PC-3 (cell line): ENCODE data around the gene CD4. TPM values are rescaled to one million over a fixed set of nuclear protein-coding genes. Genes with fewer than 3 reads are reported as not detected.

ENCODE experiments used
- ATAC-seq: fragments of 200-7000 bp; cut with Tn5 transposase; 2 replicates; pipeline ENCODE4 v1.9.1; 2020; ENCODE audit warnings: mild to moderate bottlenecking, moderate library complexity
- BruUV-seq: library from RNA; stranded (reverse); fragments of 400-500 nt; replicated peaks from 2 replicates; lab custom pipeline; 2021; lab: Mats Ljungman, UMichigan
- CTCF ChIA-PET: fragments of 300-600 bp; sonication (Branson Sonifier 250); formaldehyde crosslinking; loops from one replicate; lab custom pipeline; 2022; ENCODE audit warnings: antibody characterized with exemption; lab: Charles Lee
- POLR2A ChIA-PET: fragments of 300-600 bp; sonication (Branson Sonifier 250); formaldehyde crosslinking; loops from one replicate; lab custom pipeline; 2022; ENCODE audit warnings: antibody characterized with exemption; ENCODE audit not compliant: unreplicated experiment; lab: Charles Lee
- DNase-seq: peaks from one replicate; pipeline ENCODE4 v3.0.0-alpha.2; 2015
- H2AFZ ChIP-seq: fragments of 300-600 bp; sonication (generic); 2 replicates; pipeline ENCODE4 v1.6.0; 2016; ENCODE audit warnings: antibody characterized with exemption, low read length
- H3F3A ChIP-seq: fragments of 300-600 bp; sonication (generic); one replicate; pipeline ENCODE4 v1.6.0; 2017; ENCODE audit warnings: antibody characterized with exemption, low read length, control low read depth, mild to moderate bottlenecking; ENCODE audit not compliant: unreplicated experiment
- H3K27ac ChIP-seq: fragments of 300-600 bp; sonication (generic); 2 replicates; pipeline ENCODE4 v1.5.1; 2016; ENCODE audit warnings: mild to moderate bottlenecking, low read length
- H3K27me3 ChIP-seq: fragments of 300-600 bp; sonication (generic); 2 replicates; pipeline ENCODE4 v1.6.1; 2016; ENCODE audit warnings: low read length, mixed read lengths
- H3K36me3 ChIP-seq: fragments of 300-600 bp; sonication (generic); 2 replicates; pipeline ENCODE4 v1.6.1; 2016; ENCODE audit warnings: low read depth, mixed run types, low read length, mixed read lengths
- H3K4me1 ChIP-seq: fragments of 300-600 bp; sonication (generic); 2 replicates; pipeline ENCODE4 v1.5.1; 2016; ENCODE audit warnings: low read length; ENCODE audit not compliant: insufficient read depth
- H3K4me2 ChIP-seq: fragments of 300-600 bp; sonication (generic); 2 replicates; pipeline ENCODE4 v1.6.0; 2016; ENCODE audit warnings: low read length
- H3K4me3 ChIP-seq: fragments of 300-600 bp; sonication (generic); 2 replicates; pipeline ENCODE4 v1.5.1; 2016; ENCODE audit warnings: mild to moderate bottlenecking, low read length, mixed read lengths
- H3K79me2 ChIP-seq: fragments of 300-600 bp; sonication (generic); 2 replicates; pipeline ENCODE4 v1.6.1; 2017; ENCODE audit warnings: low read length, mixed read lengths
- H3K9ac ChIP-seq: fragments of 300-600 bp; sonication (generic); 2 replicates; pipeline ENCODE4 v1.6.0; 2016; ENCODE audit warnings: mild to moderate bottlenecking, low read length
- H3K9me2 ChIP-seq: fragments of 300-600 bp; sonication (generic); replicated peaks from 2 replicates; pipeline ENCODE4 v1.6.1; 2016; ENCODE audit warnings: mixed run types, low read length, mixed read lengths
- H3K9me3 ChIP-seq: fragments of 300-600 bp; sonication (generic); 2 replicates; pipeline ENCODE4 v1.6.1; 2016; ENCODE audit warnings: low read length, mixed read lengths
- H4K20me1 ChIP-seq: fragments of 300-600 bp; sonication (generic); 2 replicates; pipeline ENCODE4 v1.6.1; 2016; ENCODE audit warnings: low read length, mixed read lengths
- CTCF ChIP-seq: fragments of 300-600 bp; sonication (generic); conservative IDR thresholded peaks from 2 replicates; pipeline ENCODE4 v1.5.1; 2017; ENCODE audit warnings: antibody characterized with exemption, low read depth, mild to moderate bottlenecking, low read length
- EZH2 ChIP-seq: fragments of 300-600 bp; sonication (generic); IDR thresholded peaks from one replicate; pipeline ENCODE4 v1.6.1; 2017; ENCODE audit warnings: antibody characterized with exemption, mild to moderate bottlenecking, low read length; ENCODE audit not compliant: unreplicated experiment
- EZH2phosphoT487 ChIP-seq: fragments of 300-600 bp; sonication (generic); IDR thresholded peaks from 2 replicates; pipeline ENCODE4 v1.6.1; 2018; ENCODE audit warnings: mild to moderate bottlenecking, antibody characterized with exemption, low read length, borderline replicate concordance
- intact Hi-C: fragments of 100-400 bp; cut with micrococcal nuclease; formaldehyde crosslinking; loops from 2 replicates; pipeline ENCODE4 v1.9.0; 2023
- total RNA-seq: library from RNA; depleted of rRNA; stranded (reverse); fragments of >200 nt; gene quantifications from 2 replicates; pipeline ENCODE4 v1.2.3, GENCODE V29; 2014

CD4 gene
- total RNA-seq, 1 experiment from 2014 or later, result not detected

- Histone ChIP-seq H3K9me3 (no peaks in the 10 kb centered on the region), H4K20me1 (no peaks in the 10 kb centered on the region), H3K27me3 (no peaks in the 10 kb centered on the region), H3K79me2 (no peaks in the 10 kb centered on the region), H3K27ac (no peak overlapping the region), H3F3A (no peaks in the 10 kb centered on the region), H3K9ac (no peak overlapping the region), H3K4me2 (no peak overlapping the region), H3K4me3 (no peak overlapping the region), H3K4me1 (no peaks in the 10 kb centered on the region), H2AFZ (no peak overlapping the region), H3K36me3 (no peaks in the 10 kb centered on the region), H3K9me2 (no peaks in the 10 kb centered on the region)
- no peak for ATAC-seq
- ChIA-PET CTCF (no interaction called here), POLR2A (no interaction called here)
- TF ChIP-seq CTCF (no peak), EZH2phosphoT487 (no peak), EZH2 (no peak)
- DNase-seq, result no peak
- BruUV-seq, result no TSS peak
- intact Hi-C loops, result no loop called here
Measured at GRCh38 chr12:6809056-6809455, 19.7 kb downstream of the CD4 start.

- Histone ChIP-seq H3K9me2 (no peaks in the 10 kb centered on the region), H3F3A (no peaks in the 10 kb centered on the region), H3K27ac (no peak overlapping the region), H4K20me1 (no peaks in the 10 kb centered on the region), H3K9me3 (no peaks in the 10 kb centered on the region), H2AFZ (no peak overlapping the region), H3K4me2 (no peak overlapping the region), H3K27me3 (no peaks in the 10 kb centered on the region), H3K36me3 (no peaks in the 10 kb centered on the region), H3K79me2 (no peaks in the 10 kb centered on the region), H3K4me3 (no peak overlapping the region), H3K4me1 (no peaks in the 10 kb centered on the region), H3K9ac (no peak overlapping the region)
- ChIA-PET POLR2A (no interaction called here), CTCF (no interaction called here)
- TF ChIP-seq EZH2, result no peak
- no peak for TF ChIP-seq CTCF
- no peak for TF ChIP-seq EZH2phosphoT487
- DNase-seq, result no peak
- intact Hi-C loops, result no loop called here
- no peak for ATAC-seq
- no TSS peak for BruUV-seq
Measured at GRCh38 chr12:6810758-6811157, 21.4 kb downstream of the CD4 start.

- intact Hi-C loops, result no loop called here
- POLR2A ChIA-PET, result no interaction called here
- Histone ChIP-seq H2AFZ (no peak overlapping the region), H3K9ac (no peak overlapping the region), H3K4me2 (no peak overlapping the region), H3K9me2 (no peaks in the 10 kb centered on the region), H4K20me1 (no peaks in the 10 kb centered on the region), H3K79me2 (no peaks in the 10 kb centered on the region), H3K9me3 (no peaks in the 10 kb centered on the region), H3K4me1 (no peaks in the 10 kb centered on the region), H3K27me3 (no peaks in the 10 kb centered on the region), H3F3A (no peaks in the 10 kb centered on the region), H3K36me3 (no peaks in the 10 kb centered on the region), H3K27ac (no peak overlapping the region), H3K4me3 (no peak overlapping the region)
- CTCF ChIA-PET, result no interaction called here
- ATAC-seq (no peak), DNase-seq (no peak)
- TF ChIP-seq EZH2 (no peak), CTCF (no peak)
- BruUV-seq, result no TSS peak
Measured at GRCh38 chr12:6813363-6813762, 24.0 kb downstream of the CD4 start.
